MM.1S (cell line): Measurements from ENCODE around the gene SEMA6B.

Experiments used
- EZH2phosphoT487 ChIP-seq: fragments of 300-600 bp; sonication (generic); IDR thresholded peaks from 2 replicates; pipeline ENCODE4 v1.6.1; 2018; ENCODE audit warnings: antibody characterized with exemption, low read length
- TF ChIP-seq, protein P1 (sequence below): fragments of 300-600 bp; sonication (generic); IDR thresholded peaks from 2 replicates; pipeline ENCODE4 v1.5.1; 2016; ENCODE audit warnings: antibody characterized with exemption, low read length, mixed read lengths

DNA sequence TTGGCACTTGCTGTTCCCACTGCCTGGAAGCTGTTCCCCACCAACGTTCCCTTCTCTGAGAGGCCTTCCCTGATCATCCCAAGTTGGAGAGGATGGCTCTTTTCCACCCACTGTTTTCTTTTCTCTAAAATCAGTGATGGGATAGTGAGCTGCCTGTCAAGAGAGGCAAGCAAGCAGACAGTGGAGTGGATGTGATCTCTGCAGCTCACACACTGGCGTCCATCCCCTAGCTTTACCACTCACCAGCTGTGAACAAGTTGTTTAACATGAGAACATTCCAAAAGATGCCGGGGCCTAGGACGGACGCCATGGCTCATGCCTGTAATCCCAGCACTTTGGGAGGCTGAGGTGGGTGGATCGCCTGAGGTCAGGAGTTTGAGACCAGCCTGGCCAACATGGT lies 28.0 kb upstream of the SEMA6B start:
- TF ChIP-seq, protein P1, sequence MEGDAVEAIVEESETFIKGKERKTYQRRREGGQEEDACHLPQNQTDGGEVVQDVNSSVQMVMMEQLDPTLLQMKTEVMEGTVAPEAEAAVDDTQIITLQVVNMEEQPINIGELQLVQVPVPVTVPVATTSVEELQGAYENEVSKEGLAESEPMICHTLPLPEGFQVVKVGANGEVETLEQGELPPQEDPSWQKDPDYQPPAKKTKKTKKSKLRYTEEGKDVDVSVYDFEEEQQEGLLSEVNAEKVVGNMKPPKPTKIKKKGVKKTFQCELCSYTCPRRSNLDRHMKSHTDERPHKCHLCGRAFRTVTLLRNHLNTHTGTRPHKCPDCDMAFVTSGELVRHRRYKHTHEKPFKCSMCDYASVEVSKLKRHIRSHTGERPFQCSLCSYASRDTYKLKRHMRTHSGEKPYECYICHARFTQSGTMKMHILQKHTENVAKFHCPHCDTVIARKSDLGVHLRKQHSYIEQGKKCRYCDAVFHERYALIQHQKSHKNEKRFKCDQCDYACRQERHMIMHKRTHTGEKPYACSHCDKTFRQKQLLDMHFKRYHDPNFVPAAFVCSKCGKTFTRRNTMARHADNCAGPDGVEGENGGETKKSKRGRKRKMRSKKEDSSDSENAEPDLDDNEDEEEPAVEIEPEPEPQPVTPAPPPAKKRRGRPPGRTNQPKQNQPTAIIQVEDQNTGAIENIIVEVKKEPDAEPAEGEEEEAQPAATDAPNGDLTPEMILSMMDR, result no peak
- TF ChIP-seq EZH2phosphoT487, result no peak
